C4-2B (cell line): ENCODE data around the gene DCHS2.

Experiments
- ZFX ChIP-seq: fragments of 450-650 bp; IDR thresholded peaks from 2 replicates; pipeline ENCODE4 v1.6.1; 2017
- TF ChIP-seq, protein P1 (sequence below): fragments of 450-650 bp; conservative IDR thresholded peaks from 2 replicates; pipeline ENCODE4 v1.5.1; 2017; ENCODE audit warnings: mild to moderate bottlenecking

DNA sequence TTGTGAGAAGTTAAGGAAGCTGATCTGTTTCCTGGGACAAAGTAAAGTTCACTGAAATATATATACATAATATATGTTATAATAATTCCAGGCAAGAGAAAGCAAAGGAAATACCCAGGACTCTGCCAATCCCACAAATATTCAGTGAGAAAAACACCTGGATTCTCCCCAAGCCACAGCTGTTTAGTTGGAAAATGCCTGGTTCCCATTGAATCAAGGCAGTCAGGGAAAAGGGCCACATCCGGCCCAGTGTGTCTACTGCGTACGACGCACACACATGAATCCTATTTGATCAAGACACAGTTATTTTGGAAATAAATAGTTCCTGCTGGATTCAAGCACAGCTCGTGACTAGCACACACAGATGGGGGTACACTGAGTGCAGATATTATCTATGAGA, 6.3 kb upstream of the DCHS2 start:
- TF ChIP-seq, protein P1, sequence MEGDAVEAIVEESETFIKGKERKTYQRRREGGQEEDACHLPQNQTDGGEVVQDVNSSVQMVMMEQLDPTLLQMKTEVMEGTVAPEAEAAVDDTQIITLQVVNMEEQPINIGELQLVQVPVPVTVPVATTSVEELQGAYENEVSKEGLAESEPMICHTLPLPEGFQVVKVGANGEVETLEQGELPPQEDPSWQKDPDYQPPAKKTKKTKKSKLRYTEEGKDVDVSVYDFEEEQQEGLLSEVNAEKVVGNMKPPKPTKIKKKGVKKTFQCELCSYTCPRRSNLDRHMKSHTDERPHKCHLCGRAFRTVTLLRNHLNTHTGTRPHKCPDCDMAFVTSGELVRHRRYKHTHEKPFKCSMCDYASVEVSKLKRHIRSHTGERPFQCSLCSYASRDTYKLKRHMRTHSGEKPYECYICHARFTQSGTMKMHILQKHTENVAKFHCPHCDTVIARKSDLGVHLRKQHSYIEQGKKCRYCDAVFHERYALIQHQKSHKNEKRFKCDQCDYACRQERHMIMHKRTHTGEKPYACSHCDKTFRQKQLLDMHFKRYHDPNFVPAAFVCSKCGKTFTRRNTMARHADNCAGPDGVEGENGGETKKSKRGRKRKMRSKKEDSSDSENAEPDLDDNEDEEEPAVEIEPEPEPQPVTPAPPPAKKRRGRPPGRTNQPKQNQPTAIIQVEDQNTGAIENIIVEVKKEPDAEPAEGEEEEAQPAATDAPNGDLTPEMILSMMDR = no peak
- TF ChIP-seq ZFX = no peak
